H9 (cell line): ENCODE results near the gene NUDT16L1. TPM values are rescaled to one million over a fixed set of nuclear protein-coding genes. Genes with fewer than 3 reads are reported as not detected.

Experiments
- DNase-seq: peaks from one replicate; pipeline ENCODE4 v3.0.0-alpha.2; 2017
- H2AFZ ChIP-seq: one replicate; pipeline ENCODE4 v1.6.1; 2013; ENCODE audit warnings: mild to moderate bottlenecking, low read length, control low read depth, moderate library complexity
- H2AK5ac ChIP-seq: 2 replicates; pipeline ENCODE4 v1.6.1; 2013; ENCODE audit warnings: low read length, control low read depth, mixed read lengths; ENCODE audit not compliant: insufficient read length
- H2BK120ac ChIP-seq: one replicate; pipeline ENCODE4 v1.6.1; 2013; ENCODE audit warnings: low read depth, mild to moderate bottlenecking, low read length, control low read depth, inconsistent platforms; ENCODE audit not compliant: poor library complexity, severe bottlenecking
- H2BK12ac ChIP-seq: 2 replicates; pipeline ENCODE4 v1.6.1; 2013; ENCODE audit warnings: low read length, control low read depth, mixed read lengths, low read depth; ENCODE audit not compliant: insufficient read length
- H2BK15ac ChIP-seq: 2 replicates; pipeline ENCODE4 v1.6.1; 2013; ENCODE audit warnings: low read depth, low read length, control low read depth
- H2BK20ac ChIP-seq: one replicate; pipeline ENCODE4 v1.6.1; 2013; ENCODE audit warnings: low read depth, mild to moderate bottlenecking, low read length, control low read depth, inconsistent platforms; ENCODE audit not compliant: poor library complexity, severe bottlenecking
- H2BK5ac ChIP-seq: 2 replicates; pipeline ENCODE4 v1.6.1; 2013; ENCODE audit warnings: low read length, control low read depth, mixed read lengths; ENCODE audit not compliant: insufficient read length
- H3K14ac ChIP-seq: 2 replicates; pipeline ENCODE4 v1.6.1; 2013; ENCODE audit warnings: low read length, control low read depth; ENCODE audit not compliant: insufficient read depth
- H3K18ac ChIP-seq: 2 replicates; pipeline ENCODE4 v1.6.1; 2013; ENCODE audit warnings: low read depth, mild to moderate bottlenecking, mixed read lengths, low read length, control low read depth; ENCODE audit not compliant: insufficient read length
- H3K23ac ChIP-seq: 2 replicates; pipeline ENCODE4 v1.6.1; 2013; ENCODE audit warnings: low read length, control low read depth, mixed read lengths, low read depth; ENCODE audit not compliant: insufficient read length
- H3K23me2 ChIP-seq: 2 replicates; pipeline ENCODE4 v1.6.1; 2013; ENCODE audit warnings: low read depth, mild to moderate bottlenecking, mixed read lengths, low read length, control low read depth; ENCODE audit not compliant: insufficient read length, poor library complexity, severe bottlenecking
- H3K27ac ChIP-seq: 2 replicates; pipeline ENCODE4 v1.5.1; 2013; ENCODE audit warnings: low read length, control low read depth, mixed read lengths, low read depth; ENCODE audit not compliant: insufficient read length
- H3K27me3 ChIP-seq: 2 replicates; pipeline ENCODE4 v1.6.1; 2013; ENCODE audit warnings: low read length, control low read depth, inconsistent platforms; ENCODE audit not compliant: insufficient read depth
- H3K4ac ChIP-seq: 2 replicates; pipeline ENCODE4 v1.6.1; 2013; ENCODE audit warnings: low read depth, mild to moderate bottlenecking, control low read depth, inconsistent platforms, low read length, moderate library complexity
- H3K4me1 ChIP-seq: 2 replicates; pipeline ENCODE4 v1.6.1; 2013; ENCODE audit warnings: low read length, control low read depth, inconsistent platforms; ENCODE audit not compliant: insufficient read depth
- H3K4me2 ChIP-seq: 2 replicates; pipeline ENCODE4 v1.6.1; 2013; ENCODE audit warnings: low read length, control low read depth, mixed read lengths; ENCODE audit not compliant: insufficient read length, insufficient read depth
- H3K56ac ChIP-seq: 2 replicates; pipeline ENCODE4 v1.6.1; 2013; ENCODE audit warnings: low read depth, mild to moderate bottlenecking, mixed read lengths, low read length, control low read depth; ENCODE audit not compliant: insufficient read length
- H3K79me1 ChIP-seq: 2 replicates; pipeline ENCODE4 v1.6.1; 2013; ENCODE audit warnings: low read depth, mild to moderate bottlenecking, moderate library complexity, low read length, control low read depth, inconsistent platforms; ENCODE audit not compliant: insufficient read depth, poor library complexity, severe bottlenecking
- H3K79me2 ChIP-seq: 2 replicates; pipeline ENCODE4 v1.6.1; 2013; ENCODE audit warnings: low read length, control low read depth, inconsistent platforms; ENCODE audit not compliant: insufficient read depth
- H3K9ac ChIP-seq: 2 replicates; pipeline ENCODE4 v1.6.1; 2013; ENCODE audit warnings: low read length, control low read depth, mixed read lengths; ENCODE audit not compliant: insufficient read length; ENCODE audit errors: extremely low read depth
- H3K9me3 ChIP-seq: one replicate; pipeline ENCODE4 v1.6.1; 2013; ENCODE audit warnings: low read depth, low read length, inconsistent platforms; ENCODE audit not compliant: control insufficient read depth
- H3T11ph ChIP-seq: one replicate; pipeline ENCODE4 v1.6.1; 2013; ENCODE audit warnings: mild to moderate bottlenecking, low read length, control low read depth, inconsistent platforms
- H4K20me1 ChIP-seq: one replicate; pipeline ENCODE4 v1.6.1; 2013; ENCODE audit not compliant: control insufficient read depth, insufficient read length, insufficient read depth
- H4K5ac ChIP-seq: 2 replicates; pipeline ENCODE4 v1.6.1; 2013; ENCODE audit warnings: low read depth, mild to moderate bottlenecking, mixed read lengths, low read length, control low read depth; ENCODE audit not compliant: insufficient read length
- H4K8ac ChIP-seq: replicated peaks from 2 replicates; pipeline ENCODE4 v1.6.1; 2013; ENCODE audit warnings: low read length, control low read depth, mixed read lengths, low read depth; ENCODE audit not compliant: insufficient read length
- H4K91ac ChIP-seq: 2 replicates; pipeline ENCODE4 v1.6.1; 2013; ENCODE audit warnings: low read depth, mild to moderate bottlenecking, moderate library complexity, mixed read lengths, low read length, control low read depth; ENCODE audit not compliant: insufficient read length
- H3K27ac Mint-ChIP-seq, 3 experiments: 2 replicates in 2 of 3; 3 replicates in 1 of 3; pipeline ENCODE4 v1.8.0; 2020 to 2021; ENCODE audit warnings: mixed read lengths in 3 of 3, mild to moderate bottlenecking in 1 of 3, moderate library complexity in 1 of 3
- H3K27me3 Mint-ChIP-seq: 2 replicates; pipeline ENCODE4 v1.8.0; 2021; ENCODE audit warnings: low read depth, mild to moderate bottlenecking, moderate library complexity, mixed read lengths
- H3K36me3 Mint-ChIP-seq, 3 experiments: 2 replicates in 2 of 3; 3 replicates in 1 of 3; pipeline ENCODE4 v1.8.0; 2020 to 2021; ENCODE audit warnings: low read depth in 3 of 3, mixed read lengths in 3 of 3; ENCODE audit not compliant: insufficient read depth in 1 of 3
- H3K4me1 Mint-ChIP-seq, 2 experiments: 2 replicates each; pipeline ENCODE4 v1.8.0; 2020; ENCODE audit warnings: mixed read lengths in 2 of 2
- H3K4me3 Mint-ChIP-seq, 2 experiments: 2 replicates in 1 of 2; 3 replicates in 1 of 2; pipeline ENCODE4 v1.8.0; 2020 to 2021; ENCODE audit warnings: mild to moderate bottlenecking in 2 of 2, mixed read lengths in 2 of 2, moderate library complexity in 1 of 2
- H3K9me3 Mint-ChIP-seq, 2 experiments: 2 replicates in 1 of 2; 3 replicates in 1 of 2; pipeline ENCODE4 v1.8.0; 2020; ENCODE audit warnings: mild to moderate bottlenecking in 2 of 2, mixed read lengths in 2 of 2, moderate library complexity in 1 of 2
- CTCF ChIP-seq: fragments of 200-600 bp; sonication (generic); conservative IDR thresholded peaks from 3 replicates; pipeline ENCODE4 v1.8.0; 2021; ENCODE audit warnings: antibody characterized with exemption, mild to moderate bottlenecking
- WGBS: extraction: QIAGEN DNeasy Blood & Tissue Kit; methylation state at CpG from one replicate; pipeline ENCODE4 v1.1.7; 2013; ENCODE audit warnings: missing lambda C conversion rate, low lambda C conversion rate, mixed read lengths; ENCODE audit not compliant: insufficient read length; ENCODE audit errors: extremely low coverage; 5-methylcytosine and 5-hydroxymethylcytosine counted together
- total RNA-seq: library from RNA; stranded (reverse); gene quantifications from 2 replicates; pipeline ENCODE4 v1.2.1, GENCODE V29; 2021

Gene NUDT16L1
- total RNA-seq, 1 experiment from 2014 or later = 49.4 TPM

DNA sequence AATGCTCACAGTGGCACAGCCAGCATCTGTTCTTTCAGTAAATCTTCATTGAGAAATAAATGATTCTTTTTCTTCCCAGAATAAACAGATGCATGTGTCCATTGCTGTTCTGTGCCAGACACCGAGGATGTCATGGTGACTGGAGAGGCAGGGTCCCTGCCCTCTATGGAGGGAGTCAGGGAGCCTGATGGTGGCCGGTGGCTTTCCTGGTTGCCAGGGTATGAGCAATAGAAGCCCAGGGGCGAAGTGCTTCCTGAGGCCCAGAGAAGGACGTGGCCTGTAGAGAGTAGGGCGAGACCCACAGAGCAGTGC, 29.9 kb upstream of the NUDT16L1 start:
- H3K27ac Mint-ChIP-seq = peak overlapping the region; percentile 18 to 75 (median 38); a peak in 3 of 7 replicates
- no CpG with 5 or more reads among the region's 5 CpGs for WGBS

More for the DNA sequence above, 29.9 kb upstream of the NUDT16L1 start:
- Histone ChIP-seq H3K4me1 (no peaks in the 10 kb centered on the region), H3K4ac (no peak overlapping the region), H3K9ac (no peak overlapping the region), H3K27me3 (no peaks in the 10 kb centered on the region), H3K79me1 (no peaks in the 10 kb centered on the region), H4K91ac (no peak overlapping the region), H3K23me2 (no peaks in the 10 kb centered on the region), H2AFZ (no peak overlapping the region), H3K4me2 (no peak overlapping the region), H3K56ac (no peak overlapping the region), H3K9me3 (no peaks in the 10 kb centered on the region), H3T11ph (no peak overlapping the region), H2BK12ac (no peak overlapping the region), H2AK5ac (no peak overlapping the region), H3K27ac (no peak overlapping the region), H3K23ac (no peak overlapping the region), H2BK20ac (no peak overlapping the region), H4K20me1 (no peaks in the 10 kb centered on the region), H3K14ac (no peak overlapping the region), H4K5ac (no peak overlapping the region), H4K8ac (no peak overlapping the region), H3K79me2 (no peaks in the 10 kb centered on the region), H2BK5ac (no peak overlapping the region), H2BK15ac (no peak overlapping the region), H2BK120ac (no peak overlapping the region), H3K18ac (no peak overlapping the region)
- H3K36me3 Mint-ChIP-seq = peaks cover 11 to 53% (median 23%) of the 10 kb centered on the region in 3 experiments; a peak in 6 of 7 replicates
- no peak overlapping the region for H3K4me3 Mint-ChIP-seq
- DNase-seq = no peak
- TF ChIP-seq CTCF = no peak
- no peaks in the 10 kb centered on the region; the same call in 1 of the 2 replicates for H3K27me3 Mint-ChIP-seq
- peaks cover 0 to 8% of the 10 kb centered on the region in 2 experiments; a peak in 2 of 4 replicates for H3K4me1 Mint-ChIP-seq
- H3K9me3 Mint-ChIP-seq = no peaks in the 10 kb centered on the region
